Activated B cell treated with CpG ODN at 0.5 μM for 24 hours (primary cell): ENCODE results near the gene ALDH1A2. TPM values are rescaled to one million over a fixed set of nuclear protein-coding genes. Genes with fewer than 3 reads are reported as not detected.

Experiments used
- ATAC-seq: fragments of 200-7000 bp; cut with Tn5 transposase; one replicate; pipeline ENCODE4 v1.10.0; 2021; ENCODE audit warnings: low read depth, mild to moderate bottlenecking, moderate library complexity
- CTCF ChIA-PET: fragments of 350-600 bp; sonication (Branson Sonifier 250); formaldehyde crosslinking; loops from one replicate; lab custom pipeline; 2021; ENCODE audit warnings: antibody characterized with exemption; lab: Charles Lee
- POLR2A ChIA-PET: fragments of 350-600 bp; sonication (Branson Sonifier 250); formaldehyde crosslinking; loops from one replicate; lab custom pipeline; 2021; ENCODE audit warnings: antibody characterized with exemption; lab: Charles Lee
- DNase-seq: peaks from one replicate; pipeline ENCODE4 v3.0.0; 2022
- H3K27ac Mint-ChIP-seq: one replicate; pipeline ENCODE4 v1.8.0; 2020; ENCODE audit warnings: mixed read lengths
- H3K27me3 Mint-ChIP-seq: one replicate; pipeline ENCODE4 v1.8.0; 2021; ENCODE audit warnings: mixed read lengths
- H3K36me3 Mint-ChIP-seq: one replicate; pipeline ENCODE4 v1.8.0; 2021; ENCODE audit warnings: low read depth, mixed read lengths
- H3K4me1 Mint-ChIP-seq: one replicate; pipeline ENCODE4 v1.8.0; 2021; ENCODE audit warnings: mixed read lengths
- H3K4me3 Mint-ChIP-seq: one replicate; pipeline ENCODE4 v1.8.0; 2020; ENCODE audit warnings: mild to moderate bottlenecking, mixed read lengths
- H3K9me3 Mint-ChIP-seq: one replicate; pipeline ENCODE4 v1.8.0; 2020; ENCODE audit warnings: mixed read lengths
- CTCF ChIP-seq: fragments of 200-600 bp; IDR thresholded peaks from one replicate; pipeline ENCODE4 v1.8.0; 2022; ENCODE audit warnings: antibody characterized with exemption, mild to moderate bottlenecking
- intact Hi-C: fragments of 100-400 bp; cut with micrococcal nuclease; formaldehyde crosslinking; loops from one replicate; pipeline ENCODE4 v1.15.1; 2024
- total RNA-seq: library from RNA; stranded (reverse); gene quantifications from 2 replicates; pipeline ENCODE4 v1.2.3, GENCODE V29; 2022

ALDH1A2 gene
- total RNA-seq, 1 donor from 2014 or later = not detected

DNA sequence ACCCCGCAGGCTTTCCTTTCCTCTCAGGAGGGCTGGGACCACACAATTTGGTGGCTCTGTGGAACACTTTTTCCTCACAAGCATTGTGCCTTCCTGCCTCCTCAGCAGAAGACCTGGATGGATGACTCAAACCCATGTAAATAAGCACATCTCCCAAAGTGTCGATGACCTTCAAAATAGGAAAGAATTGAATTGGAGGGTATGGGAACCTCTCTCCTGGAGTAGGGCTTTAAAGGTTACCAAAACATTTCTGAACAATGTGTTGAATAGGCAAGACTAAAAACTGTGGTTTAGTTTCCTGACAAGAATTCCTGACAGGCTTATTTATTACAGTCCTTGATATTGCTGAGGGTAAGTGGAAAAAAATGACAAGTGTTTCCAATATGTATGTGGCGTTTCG, 118.2 kb downstream of the ALDH1A2 start:
- Mint-ChIP-seq H3K4me1 (no peaks in the 10 kb centered on the region), H3K27me3 (peaks cover 22% of the 10 kb centered on the region), H3K9me3 (no peaks in the 10 kb centered on the region), H3K36me3 (no peaks in the 10 kb centered on the region), H3K4me3 (no peak overlapping the region), H3K27ac (no peak overlapping the region)
- intact Hi-C loops = no loop called here
- CTCF ChIA-PET = no interaction called here
- no peak for DNase-seq
- POLR2A ChIA-PET = no interaction called here
- no peak for ATAC-seq
- no peak for TF ChIP-seq CTCF

DNA sequence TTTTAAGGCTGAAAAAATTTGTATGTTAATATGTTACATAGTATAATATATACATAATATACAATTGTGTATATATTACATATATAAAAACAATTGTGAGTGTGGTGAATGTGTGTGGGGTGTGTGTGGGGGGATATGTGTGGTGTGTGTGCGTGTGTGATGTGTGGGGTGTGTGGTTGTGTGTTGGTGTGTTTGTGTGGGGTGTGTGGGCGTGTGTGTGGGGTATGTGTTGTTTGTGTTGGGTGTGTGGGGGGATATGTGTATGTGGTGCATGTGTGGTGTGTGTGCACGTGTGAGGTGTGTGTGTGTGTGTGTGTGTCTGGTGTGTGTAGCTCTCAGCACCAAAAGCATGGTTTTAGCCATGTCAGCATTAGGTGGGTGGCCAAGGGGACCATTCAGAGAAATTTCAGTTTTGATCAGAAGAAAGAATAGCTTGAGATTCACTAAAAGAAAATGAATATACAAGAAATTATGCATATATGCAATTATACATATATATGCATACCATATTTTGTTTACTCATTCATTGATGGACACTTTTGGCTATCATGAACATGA, 118.9 kb downstream of the ALDH1A2 start:
- H3K4me3 Mint-ChIP-seq = no peak overlapping the region
- H3K9me3 Mint-ChIP-seq = no peaks in the 10 kb centered on the region
- no peak overlapping the region for H3K27ac Mint-ChIP-seq
- CTCF ChIA-PET = no interaction called here
- no peak for TF ChIP-seq CTCF
- H3K4me1 Mint-ChIP-seq = no peaks in the 10 kb centered on the region
- peaks cover 21% of the 10 kb centered on the region for H3K27me3 Mint-ChIP-seq
- no peaks in the 10 kb centered on the region for H3K36me3 Mint-ChIP-seq
- POLR2A ChIA-PET = no interaction called here
- intact Hi-C loops = no loop called here
- ATAC-seq = no peak
- DNase-seq = no peak

DNA sequence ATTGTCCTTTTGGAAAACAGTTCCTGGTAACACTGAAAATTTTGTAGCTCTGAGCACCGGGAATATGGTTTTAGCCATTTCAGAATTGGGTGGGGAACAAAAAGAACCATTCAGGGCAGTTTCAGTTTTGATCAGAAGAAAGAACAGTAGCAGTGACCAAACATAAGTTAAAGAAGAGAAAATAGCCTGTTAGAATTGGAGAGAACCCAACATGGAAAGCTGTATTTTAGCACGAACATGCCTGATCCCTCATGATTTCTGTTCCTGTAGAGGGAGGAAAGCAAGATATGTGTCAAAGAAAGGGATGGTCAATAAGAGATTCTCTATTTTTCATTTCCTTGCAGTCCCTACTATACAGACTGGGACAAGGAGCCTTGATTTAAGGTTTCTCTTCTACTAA, 119.9 kb downstream of the ALDH1A2 start:
- ATAC-seq (no peak), DNase-seq (no peak)
- no peaks in the 10 kb centered on the region for H3K4me1 Mint-ChIP-seq
- H3K9me3 Mint-ChIP-seq = no peaks in the 10 kb centered on the region
- ChIA-PET POLR2A (no interaction called here), CTCF (no interaction called here)
- no peak overlapping the region for H3K27ac Mint-ChIP-seq
- H3K27me3 Mint-ChIP-seq = peaks cover 19% of the 10 kb centered on the region
- no peaks in the 10 kb centered on the region for H3K36me3 Mint-ChIP-seq
- no peak overlapping the region for H3K4me3 Mint-ChIP-seq
- intact Hi-C loops = no loop called here
- TF ChIP-seq CTCF = no peak

DNA sequence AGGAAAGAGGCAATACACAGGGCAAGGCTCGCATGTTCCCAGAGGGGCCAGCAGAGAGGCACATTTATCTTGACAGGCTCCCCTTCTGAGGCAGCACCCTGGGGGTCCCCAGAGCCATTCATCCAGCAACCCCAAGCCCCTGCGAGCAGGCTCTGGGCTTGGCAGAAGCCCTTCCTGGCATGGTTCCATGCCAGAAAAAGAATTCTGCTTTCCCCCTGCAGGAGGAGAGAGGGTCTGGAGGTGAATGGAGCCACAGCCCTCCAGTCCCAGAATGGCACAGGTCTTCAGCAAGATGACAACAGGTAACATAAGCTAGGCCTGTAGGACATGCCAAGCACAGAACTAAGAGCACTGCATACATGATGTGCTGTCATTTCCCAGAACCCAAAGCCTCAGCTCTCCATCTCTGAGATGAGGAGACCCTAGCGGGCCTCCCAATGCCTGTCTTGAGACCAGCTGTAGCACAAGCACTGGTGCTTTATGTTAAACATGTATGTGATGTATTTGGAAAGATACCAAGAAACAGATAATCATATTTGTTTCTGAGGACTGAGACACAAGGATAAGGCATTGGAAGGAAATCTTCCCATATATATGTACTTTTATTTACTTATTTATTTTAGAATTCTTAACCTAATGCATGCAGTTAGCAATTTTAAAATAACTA, 121.6 kb downstream of the ALDH1A2 start:
- no peak overlapping the region for H3K4me3 Mint-ChIP-seq
- POLR2A ChIA-PET = no interaction called here
- H3K27ac Mint-ChIP-seq = no peak overlapping the region
- DNase-seq (no peak), ATAC-seq (no peak)
- H3K36me3 Mint-ChIP-seq = no peaks in the 10 kb centered on the region
- intact Hi-C loops = no loop called here
- CTCF ChIA-PET = no interaction called here
- H3K9me3 Mint-ChIP-seq = no peaks in the 10 kb centered on the region
- H3K27me3 Mint-ChIP-seq = peaks cover 26% of the 10 kb centered on the region
- H3K4me1 Mint-ChIP-seq = no peaks in the 10 kb centered on the region
- TF ChIP-seq CTCF = no peak

DNA sequence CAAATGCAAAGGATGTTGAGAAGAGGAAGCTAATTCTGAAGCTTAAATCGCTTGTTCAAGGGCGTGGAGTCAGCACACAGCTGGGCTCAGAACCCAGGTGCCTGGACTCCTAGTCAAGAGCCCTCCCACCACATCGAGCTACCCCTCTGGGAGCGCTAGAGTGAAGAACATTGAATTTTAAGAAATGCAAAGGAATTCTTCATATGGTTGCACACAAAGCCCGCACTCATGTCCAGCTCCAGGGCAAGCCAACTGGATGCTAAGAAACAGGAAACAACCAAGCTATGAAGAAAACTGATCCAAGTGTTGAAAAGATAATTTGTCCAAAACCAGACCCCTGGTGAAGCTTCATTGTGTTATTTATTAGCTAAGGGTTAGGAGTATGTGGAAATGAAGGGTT, 122.3 kb downstream of the ALDH1A2 start:
- CTCF ChIA-PET = no interaction called here

More for the DNA sequence above, 122.3 kb downstream of the ALDH1A2 start:
- Mint-ChIP-seq H3K9me3 (no peaks in the 10 kb centered on the region), H3K27me3 (peaks cover 24% of the 10 kb centered on the region), H3K4me1 (no peaks in the 10 kb centered on the region), H3K27ac (no peak overlapping the region), H3K4me3 (no peak overlapping the region), H3K36me3 (no peaks in the 10 kb centered on the region)
- DNase-seq (no peak), ATAC-seq (no peak)
- POLR2A ChIA-PET = no interaction called here
- no peak for TF ChIP-seq CTCF
- intact Hi-C loops = no loop called here
